Right lobe of liver (tissue), 4 donors: ENCODE data around the gene POMGNT1.

Experiments used
- CTCF ChIP-seq, 4 donors: fragments of 200-600 bp in 3 of 4; fragments of 450-650 bp in 1 of 4; IDR thresholded peaks; one replicate each; pipeline versions ENCODE4 v1.5.1 to v1.8.0; 2016 to 2022; ENCODE audit warnings: antibody characterized with exemption in 4 of 4, mild to moderate bottlenecking in 2 of 4
- POLR2A ChIP-seq: fragments of 450-650 bp; IDR thresholded peaks from one replicate; pipeline ENCODE4 v1.6.1; 2017; ENCODE audit warnings: antibody characterized with exemption, mild to moderate bottlenecking
- donor health status: DM: no; HTN: no; CAD: no.
- donor health status: DM: no; HTN: no; CAD: no.
- donor health status: DM: no; HTN: yes; CAD: no.

DNA sequence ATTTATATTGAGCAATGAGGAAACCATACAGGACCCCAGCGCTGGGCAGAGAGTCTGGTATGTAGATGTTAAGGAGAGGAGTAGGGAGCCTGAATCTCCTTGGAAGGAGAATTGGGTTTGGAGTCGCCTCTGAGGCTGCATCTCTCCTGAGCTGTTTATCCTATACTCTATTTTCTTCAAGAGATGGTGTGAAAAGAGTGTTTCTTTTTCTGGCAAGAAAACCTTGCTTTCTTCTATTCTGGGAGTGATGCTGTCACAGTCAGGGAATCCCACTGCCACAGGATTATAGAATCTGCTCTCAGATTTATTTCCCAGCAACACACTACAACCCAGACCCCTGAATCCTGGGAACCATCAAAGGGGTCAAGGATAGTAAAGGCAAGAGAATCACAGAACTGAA, 8.2 kb upstream of the POMGNT1 start:
- TF ChIP-seq POLR2A (no peak), CTCF (IDR thresholded peaks at IDR 0.05) (no peak)
